Central memory CD8-positive, alpha-beta T cell (primary cell): ENCODE measurements around the gene ARHGAP10.

Experiments
- ATAC-seq: fragments of 150-1000 bp; cut with Tn5 transposase; replicated peaks from 2 replicates; pipeline ENCODE4 v1.10.0; 2022; ENCODE audit warnings: mild to moderate bottlenecking, moderate FRiP score, moderate number of reproducible peaks; ENCODE audit not compliant: poor library complexity, severe bottlenecking; ENCODE audit errors: extremely low read depth
- DNase-seq, 2 donors: peaks; one replicate each; pipeline ENCODE4 v3.0.0; 2021; ENCODE audit warnings: low spot score in 2 of 2
- H3K27ac Mint-ChIP-seq: one replicate; pipeline ENCODE4 v1.8.0; 2022; ENCODE audit warnings: low read depth, mild to moderate bottlenecking, moderate library complexity, mixed read lengths
- H3K27me3 Mint-ChIP-seq: one replicate; pipeline ENCODE4 v1.8.0; 2022; ENCODE audit warnings: mixed read lengths
- H3K36me3 Mint-ChIP-seq: one replicate; pipeline ENCODE4 v1.8.0; 2022; ENCODE audit warnings: mild to moderate bottlenecking, moderate library complexity, mixed read lengths; ENCODE audit not compliant: insufficient read depth
- H3K4me1 Mint-ChIP-seq: one replicate; pipeline ENCODE4 v1.8.0; 2022; ENCODE audit warnings: mixed read lengths
- H3K4me3 Mint-ChIP-seq: one replicate; pipeline ENCODE4 v1.8.0; 2022; ENCODE audit warnings: mild to moderate bottlenecking, moderate library complexity, mixed read lengths
- H3K9me3 Mint-ChIP-seq: one replicate; pipeline ENCODE4 v1.8.0; 2022; ENCODE audit warnings: mixed read lengths

Gene ARHGAP10

GRCh38 chr4:147927377-147928137, 195.7 kb downstream of the ARHGAP10 start:
- H3K27ac Mint-ChIP-seq: no peak overlapping the region
- no peaks in the 10 kb centered on the region for H3K4me1 Mint-ChIP-seq
- H3K36me3 Mint-ChIP-seq: no peaks in the 10 kb centered on the region
- no peaks in the 10 kb centered on the region for H3K9me3 Mint-ChIP-seq
- H3K4me3 Mint-ChIP-seq: no peak overlapping the region
- no peaks in the 10 kb centered on the region for H3K27me3 Mint-ChIP-seq
- no peak for DNase-seq
- ATAC-seq: no peak

- ATAC-seq: no peak
- Mint-ChIP-seq H3K4me1 (no peaks in the 10 kb centered on the region), H3K27ac (no peak overlapping the region), H3K27me3 (no peaks in the 10 kb centered on the region), H3K9me3 (no peaks in the 10 kb centered on the region), H3K4me3 (no peak overlapping the region), H3K36me3 (no peaks in the 10 kb centered on the region)
- no peak for DNase-seq
Observed at GRCh38 chr4:147928400-147928799, 196.5 kb downstream of the ARHGAP10 start.

GRCh38 chr4:147929746-147930145, 197.9 kb downstream of the ARHGAP10 start:
- Mint-ChIP-seq H3K4me1 (no peaks in the 10 kb centered on the region), H3K27me3 (no peaks in the 10 kb centered on the region), H3K36me3 (peaks cover 2% of the 10 kb centered on the region), H3K4me3 (no peak overlapping the region), H3K27ac (no peak overlapping the region), H3K9me3 (no peaks in the 10 kb centered on the region)
- no peak for DNase-seq
- ATAC-seq: no peak

GRCh38 chr4:147933316-147933715, 201.4 kb downstream of the ARHGAP10 start:
- no peak overlapping the region for H3K4me3 Mint-ChIP-seq
- H3K27ac Mint-ChIP-seq: no peak overlapping the region
- DNase-seq (no peak), ATAC-seq (peak; percentile 19)
- H3K27me3 Mint-ChIP-seq: no peaks in the 10 kb centered on the region
- H3K9me3 Mint-ChIP-seq: no peaks in the 10 kb centered on the region
- H3K36me3 Mint-ChIP-seq: peaks cover 2% of the 10 kb centered on the region
- no peaks in the 10 kb centered on the region for H3K4me1 Mint-ChIP-seq

- Mint-ChIP-seq H3K27ac (no peak overlapping the region), H3K4me3 (no peak overlapping the region), H3K36me3 (peaks cover 2% of the 10 kb centered on the region), H3K9me3 (no peaks in the 10 kb centered on the region), H3K4me1 (no peaks in the 10 kb centered on the region), H3K27me3 (no peaks in the 10 kb centered on the region)
- DNase-seq: no peak
- ATAC-seq: no peak
Observed at GRCh38 chr4:147933779-147934178, 201.9 kb downstream of the ARHGAP10 start.

GRCh38 chr4:147938496-147938895, 206.6 kb downstream of the ARHGAP10 start:
- Mint-ChIP-seq H3K27ac (no peak overlapping the region), H3K27me3 (no peaks in the 10 kb centered on the region), H3K36me3 (peaks cover 6% of the 10 kb centered on the region), H3K9me3 (no peaks in the 10 kb centered on the region), H3K4me1 (peaks cover 13% of the 10 kb centered on the region), H3K4me3 (no peak overlapping the region)
- DNase-seq (no peak), ATAC-seq (no peak)

GRCh38 chr4:147940171-147940570, 208.3 kb downstream of the ARHGAP10 start:
- peaks cover 5% of the 10 kb centered on the region for H3K36me3 Mint-ChIP-seq
- H3K27ac Mint-ChIP-seq: no peak overlapping the region
- no peaks in the 10 kb centered on the region for H3K27me3 Mint-ChIP-seq
- no peaks in the 10 kb centered on the region for H3K9me3 Mint-ChIP-seq
- H3K4me1 Mint-ChIP-seq: peaks cover 30% of the 10 kb centered on the region
- ATAC-seq: no peak
- no peak overlapping the region for H3K4me3 Mint-ChIP-seq
- DNase-seq: no peak

- Mint-ChIP-seq H3K27ac (no peak overlapping the region), H3K36me3 (peaks cover 5% of the 10 kb centered on the region), H3K4me3 (no peak overlapping the region), H3K9me3 (no peaks in the 10 kb centered on the region), H3K4me1 (peaks cover 33% of the 10 kb centered on the region), H3K27me3 (no peaks in the 10 kb centered on the region)
- ATAC-seq (no peak), DNase-seq (no peak)
Observed at GRCh38 chr4:147941373-147941772, 209.5 kb downstream of the ARHGAP10 start.

- peaks cover 8% of the 10 kb centered on the region for H3K36me3 Mint-ChIP-seq
- ATAC-seq: peak; percentile 22
- H3K4me3 Mint-ChIP-seq: peak overlapping the region; percentile 58
- no peaks in the 10 kb centered on the region for H3K27me3 Mint-ChIP-seq
- H3K9me3 Mint-ChIP-seq: no peaks in the 10 kb centered on the region
- DNase-seq: no peak
- H3K27ac Mint-ChIP-seq: peak overlapping the region; percentile 67
- peaks cover 33% of the 10 kb centered on the region for H3K4me1 Mint-ChIP-seq
Observed at GRCh38 chr4:147942729-147943128, 210.8 kb downstream of the ARHGAP10 start.

GRCh38 chr4:147943159-147943638, 211.3 kb downstream of the ARHGAP10 start:
- no peaks in the 10 kb centered on the region for H3K27me3 Mint-ChIP-seq
- peak; percentile 74 for ATAC-seq
- H3K27ac Mint-ChIP-seq: peak overlapping the region; percentile 67
- DNase-seq: no peak
- H3K4me1 Mint-ChIP-seq: peaks cover 33% of the 10 kb centered on the region
- H3K4me3 Mint-ChIP-seq: peak overlapping the region; percentile 58
- peaks cover 8% of the 10 kb centered on the region for H3K36me3 Mint-ChIP-seq
- H3K9me3 Mint-ChIP-seq: no peaks in the 10 kb centered on the region

GRCh38 chr4:147944249-147944648, 212.4 kb downstream of the ARHGAP10 start:
- Mint-ChIP-seq H3K4me3 (no peak overlapping the region), H3K4me1 (peaks cover 33% of the 10 kb centered on the region), H3K27ac (peak overlapping the region; percentile 10), H3K9me3 (no peaks in the 10 kb centered on the region), H3K36me3 (peaks cover 10% of the 10 kb centered on the region), H3K27me3 (no peaks in the 10 kb centered on the region)
- DNase-seq: no peak
- ATAC-seq: peak; percentile 48

GRCh38 chr4:147944670-147945260, 212.9 kb downstream of the ARHGAP10 start:
- peak overlapping the region; percentile 10 for H3K27ac Mint-ChIP-seq
- peaks cover 33% of the 10 kb centered on the region for H3K4me1 Mint-ChIP-seq
- ATAC-seq (no peak), DNase-seq (no peak)
- peaks cover 11% of the 10 kb centered on the region for H3K36me3 Mint-ChIP-seq
- H3K9me3 Mint-ChIP-seq: no peaks in the 10 kb centered on the region
- H3K27me3 Mint-ChIP-seq: no peaks in the 10 kb centered on the region
- H3K4me3 Mint-ChIP-seq: peak overlapping the region; percentile 18

- Mint-ChIP-seq H3K4me1 (peaks cover 21% of the 10 kb centered on the region), H3K4me3 (no peak overlapping the region), H3K27ac (no peak overlapping the region), H3K9me3 (no peaks in the 10 kb centered on the region), H3K27me3 (no peaks in the 10 kb centered on the region), H3K36me3 (peaks cover 11% of the 10 kb centered on the region)
- ATAC-seq: no peak
- DNase-seq: no peak
Observed at GRCh38 chr4:147948336-147948735, 216.4 kb downstream of the ARHGAP10 start.
